Activated CD8-positive, alpha-beta memory T cell treated with anti-CD3 and anti-CD28 coated beads, Interleukin-2, amount 50 U/mL, for 1 hour (primary cell): ENCODE results near the gene FTCDNL1.

Source experiments
- DNase-seq: peaks from one replicate; pipeline ENCODE4 v3.0.0-alpha.2; 2020; ENCODE audit errors: extremely low read depth

The FTCDNL1 gene

GRCh38 chr2:199850718-199851500 is at the start of gene FTCDNL1:
Gene FTCDNL1, minus strand, starts transcription at chr2:199851192. Its CDS starts 2,230 bp downstream, at chr2:199848962.
- peak; percentile 7 for DNase-seq

GRCh38 chr2:199896617-199897016 is 45.6 kb upstream of the FTCDNL1 start:
- no peak for DNase-seq

GRCh38 chr2:199895406-199895805 is 44.4 kb upstream of the FTCDNL1 start:
- DNase-seq: no peak

GRCh38 chr2:199883474-199884212 is 32.7 kb upstream of the FTCDNL1 start:
- no peak for DNase-seq

- DNase-seq: no peak
Observed at GRCh38 chr2:199882667-199883066, 31.7 kb upstream of the FTCDNL1 start.

- no peak for DNase-seq
Observed at GRCh38 chr2:199875400-199875799, 24.4 kb upstream of the FTCDNL1 start.

- DNase-seq: no peak
Observed at GRCh38 chr2:199874209-199874608, 23.2 kb upstream of the FTCDNL1 start.

GRCh38 chr2:199870581-199870980 is 19.6 kb upstream of the FTCDNL1 start:
- no peak for DNase-seq

GRCh38 chr2:199869653-199870052 is 18.7 kb upstream of the FTCDNL1 start:
- no peak for DNase-seq

GRCh38 chr2:199869227-199869541 is 18.2 kb upstream of the FTCDNL1 start:
- no peak for DNase-seq

GRCh38 chr2:199868431-199869226 is 17.6 kb upstream of the FTCDNL1 start:
- DNase-seq: no peak

- no peak for DNase-seq
Observed at GRCh38 chr2:199865905-199866304, 14.9 kb upstream of the FTCDNL1 start.

- no peak for DNase-seq
Observed at GRCh38 chr2:199862788-199863187, 11.8 kb upstream of the FTCDNL1 start.

- DNase-seq: no peak
Observed at GRCh38 chr2:199861132-199861774, 10.3 kb upstream of the FTCDNL1 start.

GRCh38 chr2:199855812-199856211 is 4.8 kb upstream of the FTCDNL1 start:
- no peak for DNase-seq

GRCh38 chr2:199851883-199852282 is 891 bp upstream of the FTCDNL1 start:
- DNase-seq: no peak

GRCh38 chr2:199851501-199851810 is 464 bp upstream of the FTCDNL1 start:
- no peak for DNase-seq

- no peak for DNase-seq
Observed at GRCh38 chr2:199850218-199850717, 724 bp downstream of the FTCDNL1 start.

GRCh38 chr2:199848389-199849130 is 2.4 kb downstream of the FTCDNL1 start:
- no peak for DNase-seq

GRCh38 chr2:199847181-199847864 is 3.7 kb downstream of the FTCDNL1 start:
- no peak for DNase-seq
